Activated CD8-positive, alpha-beta memory T cell treated with anti-CD3 and anti-CD28 coated beads, Interleukin-2, amount 50 U/mL, for 48 hours (primary cell): ENCODE results near the gene THSD8.
"Not testable (repeated sequence)": the region's sequence is repeated elsewhere in the genome, so short reads cannot be mapped to it uniquely, and the experiment has no call there.

Experiments used
- DNase-seq: peaks from one replicate; pipeline ENCODE4 v3.0.0-alpha.2; 2020

The THSD8 gene

GRCh38 chr19:12792853-12793289 lies 9.0 kb upstream of the THSD8 start:
- DNase-seq, result peak; percentile 66

- peak; percentile 98 for DNase-seq
Observed at GRCh38 chr19:12793290-12794195, 8.3 kb upstream of the THSD8 start.

GRCh38 chr19:12794196-12794941 lies 7.5 kb upstream of the THSD8 start:
- no peak for DNase-seq

- DNase-seq, result no peak
Observed at GRCh38 chr19:12794971-12795381, 6.9 kb upstream of the THSD8 start.

GRCh38 chr19:12796146-12797071 lies 5.5 kb upstream of the THSD8 start:
- peak; percentile 86 for DNase-seq

GRCh38 chr19:12797141-12797587 lies 4.7 kb upstream of the THSD8 start:
- no peak for DNase-seq

- not testable (repeated sequence) for DNase-seq
Observed at GRCh38 chr19:12797607-12798006, 4.3 kb upstream of the THSD8 start.

- DNase-seq, result no peak
Observed at GRCh38 chr19:12799742-12800465, 2.0 kb upstream of the THSD8 start.

- no peak for DNase-seq
Observed at GRCh38 chr19:12800466-12800770, 1.5 kb upstream of the THSD8 start.

- DNase-seq, result peak; percentile 73
Observed at GRCh38 chr19:12800923-12801465, 875 bp upstream of the THSD8 start.

- DNase-seq, result no peak
Observed at GRCh38 chr19:12802267-12803106, 618 bp downstream of the THSD8 start.

- DNase-seq, result no peak
Observed at GRCh38 chr19:12804051-12804450, 2.2 kb downstream of the THSD8 start.

- peak; percentile 94 for DNase-seq
Observed at GRCh38 chr19:12806242-12807081, 4.6 kb downstream of the THSD8 start, which contains the start of gene RNASEH2A. Gene RNASEH2A, plus strand, starts transcription at chr19:12806584. Its CDS starts 90 bp downstream, at chr19:12806674.

- DNase-seq, result no peak
Observed at GRCh38 chr19:12815088-12815487, 13.2 kb downstream of the THSD8 start.

GRCh38 chr19:12817188-12817587 lies 15.3 kb downstream of the THSD8 start:
- DNase-seq, result not testable (repeated sequence)

GRCh38 chr19:12817810-12818209 lies 15.9 kb downstream of the THSD8 start:
- not testable (repeated sequence) for DNase-seq

- DNase-seq, result no peak
Observed at GRCh38 chr19:12821761-12822160, 19.9 kb downstream of the THSD8 start.

GRCh38 chr19:12825254-12826131 lies 23.6 kb downstream of the THSD8 start:
- DNase-seq, result peak; percentile 70

- no peak for DNase-seq
Observed at GRCh38 chr19:12828494-12828893, 26.6 kb downstream of the THSD8 start.
